ENCODE measurements around the gene ZNF287.
"Not testable (repeated sequence)": the region's sequence is repeated elsewhere in the genome, so short reads cannot be mapped to it uniquely, and the experiment has no call there.

Gene ZNF287

GRCh38 chr17:16568541-16569357 is at the start of gene ZNF287:
TSS of gene ZNF287 (minus strand) at chr17:16569204. CDS start at chr17:16567731, 1,473 bp downstream.
- peak; percentile 95 to 96 for DNase-seq

GRCh38 chr17:16617481-16618060 is 48.6 kb upstream of the ZNF287 start:
- no peak for DNase-seq

- no peak for DNase-seq
These were observed 30.5 kb upstream of the ZNF287 start for GRCh38 chr17:16599537-16599936.

- no peak for DNase-seq
These were observed 24.5 kb upstream of the ZNF287 start for GRCh38 chr17:16593356-16594102.

- DNase-seq = peak; percentile 92
These were observed 20.3 kb upstream of the ZNF287 start for GRCh38 chr17:16589097-16589969.

GRCh38 chr17:16585796-16586195 is 16.8 kb upstream of the ZNF287 start:
- DNase-seq = no peak

- DNase-seq = peak; percentile 92 to 93
These were observed 15.4 kb upstream of the ZNF287 start for GRCh38 chr17:16584273-16584995.

GRCh38 chr17:16583781-16584180 is 14.8 kb upstream of the ZNF287 start:
- peak in 1 of 2 donors; percentile 6 for DNase-seq

- DNase-seq = no peak
These were observed 4.5 kb upstream of the ZNF287 start for GRCh38 chr17:16573466-16573865.

GRCh38 chr17:16569358-16569712 is 331 bp upstream of the ZNF287 start:
- DNase-seq = no peak

GRCh38 chr17:16552637-16553045 is 16.4 kb downstream of the ZNF287 start:
- no peak for DNase-seq

GRCh38 chr17:16551878-16552636 is 16.9 kb downstream of the ZNF287 start:
- DNase-seq = no peak

GRCh38 chr17:16537130-16537458 is 31.9 kb downstream of the ZNF287 start:
- no peak for DNase-seq

GRCh38 chr17:16534236-16534635 is 34.8 kb downstream of the ZNF287 start:
- DNase-seq = no peak

- no peak for DNase-seq
These were observed 39.1 kb downstream of the ZNF287 start for GRCh38 chr17:16529906-16530305.

GRCh38 chr17:16527298-16527697 is 41.7 kb downstream of the ZNF287 start:
- no peak for DNase-seq

GRCh38 chr17:16525556-16525955 is 43.4 kb downstream of the ZNF287 start:
- DNase-seq = not testable (repeated sequence)

- peak; percentile 73 to 78 for DNase-seq
These were observed 47.8 kb downstream of the ZNF287 start for GRCh38 chr17:16521070-16521727.

- DNase-seq = no peak
These were observed 50.0 kb downstream of the ZNF287 start for GRCh38 chr17:16519021-16519420.

GRCh38 chr17:16517477-16517876 is 51.5 kb downstream of the ZNF287 start:
- no peak for DNase-seq

- DNase-seq = no peak
These were observed 52.4 kb downstream of the ZNF287 start for GRCh38 chr17:16516594-16517051.

Measured in CD4-positive, alpha-beta T cell treated with Interleukin-1 beta for 1 hour (primary cell).